ENCODE measurements around the gene OR8G1. TPM values are rescaled to one million over a fixed set of nuclear protein-coding genes. Genes with fewer than 3 reads are reported as not detected.

OR8G1 gene
- total RNA-seq, 1 donor from 2014 or later, result not detected

- DNase-seq (no peak), ATAC-seq (ENCODE audit: low read depth) (no peak)
- Mint-ChIP-seq H3K27me3 (peaks cover 1% of the 10 kb centered on the region), H3K4me1 (no peaks in the 10 kb centered on the region), H3K27ac (no peak overlapping the region), H3K36me3 (ENCODE audit: low read depth) (no peaks in the 10 kb centered on the region), H3K4me3 (no peak overlapping the region), H3K9me3 (peaks cover 2% of the 10 kb centered on the region)
- intact Hi-C loops (cut with micrococcal nuclease), result no loop called here
- ChIA-PET CTCF (no interaction called here), POLR2A (no interaction called here)
- no peak for TF ChIP-seq CTCF (IDR thresholded peaks at IDR 0.05)
Measured at GRCh38 chr11:124296016-124296415, 55.1 kb downstream of the OR8G1 start.

- Mint-ChIP-seq H3K4me3 (no peak overlapping the region), H3K36me3 (ENCODE audit: low read depth) (no peaks in the 10 kb centered on the region), H3K4me1 (no peaks in the 10 kb centered on the region), H3K27me3 (peaks cover 1% of the 10 kb centered on the region), H3K27ac (no peak overlapping the region), H3K9me3 (no peaks in the 10 kb centered on the region)
- CTCF ChIA-PET, result no interaction called here
- no peak for TF ChIP-seq CTCF (IDR thresholded peaks at IDR 0.05)
- DNase-seq, result no peak
- no peak for ATAC-seq (ENCODE audit: low read depth)
- POLR2A ChIA-PET, result no interaction called here
- intact Hi-C loops (cut with micrococcal nuclease), result no loop called here
Measured at GRCh38 chr11:124297921-124298320, 57.0 kb downstream of the OR8G1 start.

DNA sequence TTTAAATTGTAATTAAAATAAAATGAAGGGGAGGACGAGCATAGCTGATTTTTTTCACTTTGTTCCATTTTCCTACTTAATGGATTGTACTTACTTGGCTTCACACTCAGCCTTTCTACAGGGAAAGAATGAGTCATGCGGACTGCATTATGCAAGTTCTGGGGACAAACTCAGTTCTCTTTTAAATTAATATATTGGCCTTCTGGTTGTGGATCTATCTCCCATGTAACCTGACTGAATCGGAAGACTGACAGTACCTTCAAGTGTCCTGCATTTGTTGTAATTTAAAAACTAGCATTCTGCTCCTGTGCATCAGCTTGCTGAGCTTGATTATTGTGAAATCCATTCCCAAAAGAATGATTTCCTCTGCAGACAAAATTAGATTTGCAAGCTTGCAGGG, 60.7 kb downstream of the OR8G1 start:
- intact Hi-C loops (cut with micrococcal nuclease), result no loop called here
- Mint-ChIP-seq H3K9me3 (no peaks in the 10 kb centered on the region), H3K27ac (no peak overlapping the region), H3K4me1 (no peaks in the 10 kb centered on the region), H3K36me3 (ENCODE audit: low read depth) (no peaks in the 10 kb centered on the region), H3K27me3 (peaks cover 3% of the 10 kb centered on the region), H3K4me3 (no peak overlapping the region)
- TF ChIP-seq CTCF (IDR thresholded peaks at IDR 0.05), result no peak
- DNase-seq (no peak), ATAC-seq (ENCODE audit: low read depth) (no peak)
- ChIA-PET CTCF (no interaction called here), POLR2A (no interaction called here)

DNA sequence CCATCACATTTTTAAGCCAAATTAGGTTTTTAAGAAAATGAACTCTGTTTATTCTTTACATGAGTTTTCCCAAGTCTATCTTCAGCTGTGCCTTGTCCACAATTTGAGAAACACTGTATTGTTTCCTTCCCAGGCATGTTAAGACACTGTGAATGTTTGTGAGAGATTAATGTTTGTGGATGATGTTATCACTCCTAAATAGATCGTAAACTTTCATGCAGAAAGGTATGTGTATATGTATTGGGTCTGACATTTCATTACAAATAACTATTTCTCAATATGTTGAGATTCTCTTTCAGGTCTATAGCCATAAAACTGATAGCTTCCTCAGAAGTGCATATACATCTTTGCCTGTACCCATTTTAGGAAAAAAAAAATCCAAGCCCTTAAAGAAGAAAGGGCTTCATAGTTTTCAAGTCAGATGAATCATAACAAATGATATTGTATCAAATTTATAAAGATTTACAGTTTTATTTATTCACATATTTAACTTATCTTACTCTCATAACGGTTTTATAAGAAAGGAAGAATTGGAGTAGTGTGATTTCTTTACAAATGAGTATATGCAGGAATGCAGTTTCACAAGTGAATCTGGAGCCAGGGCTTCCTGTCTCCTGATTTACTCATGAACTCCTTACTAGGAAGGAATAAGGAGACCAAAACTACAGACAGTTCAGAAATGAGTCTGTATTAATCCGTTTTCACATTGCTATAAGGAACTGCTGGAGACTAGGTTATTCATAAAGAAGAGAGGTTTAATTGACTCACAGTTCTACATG, 61.6 kb downstream of the OR8G1 start:
- ChIA-PET POLR2A (no interaction called here), CTCF (no interaction called here)
- intact Hi-C loops (cut with micrococcal nuclease), result no loop called here
- Mint-ChIP-seq H3K4me1 (no peaks in the 10 kb centered on the region), H3K4me3 (no peak overlapping the region), H3K9me3 (no peaks in the 10 kb centered on the region), H3K27me3 (peaks cover 6% of the 10 kb centered on the region), H3K27ac (no peak overlapping the region), H3K36me3 (ENCODE audit: low read depth) (no peaks in the 10 kb centered on the region)
- no peak for ATAC-seq (ENCODE audit: low read depth)
- no peak for DNase-seq
- no peak for TF ChIP-seq CTCF (IDR thresholded peaks at IDR 0.05)

Other genes with a start within 250 kb of the OR8G1 start
- gene OR10G6, start 245.9 kb upstream of the OR8G1 start, total RNA-seq, result not detected in 2 replicates
- gene OR10G4, start 228.1 kb upstream of the OR8G1 start, total RNA-seq, result not detected in 2 replicates
- gene OR10G9, start 218.1 kb upstream of the OR8G1 start, total RNA-seq, result not detected in 2 replicates
- gene OR10G8, start 214.3 kb upstream of the OR8G1 start, total RNA-seq, result not detected in 2 replicates
- not detected in 2 replicates for gene OR10G7, start 199.8 kb upstream of the OR8G1 start, total RNA-seq
- 1.5 and 2.1 TPM in 2 replicates for gene VWA5A, start 125.6 kb upstream of the OR8G1 start, total RNA-seq
- gene OR10D3, start 57.8 kb upstream of the OR8G1 start, total RNA-seq, result not detected in 2 replicates
- gene OR8G5, start 15.3 kb downstream of the OR8G1 start, total RNA-seq, result not detected in 2 replicates
- gene OR8D1, start 72.9 kb downstream of the OR8G1 start, total RNA-seq, result not detected in 2 replicates
- not detected in 2 replicates for gene OR8D2, start 79.1 kb downstream of the OR8G1 start, total RNA-seq
- gene OR8B2, start 143.4 kb downstream of the OR8G1 start, total RNA-seq, result not detected in 2 replicates
- gene OR8B3, start 157.9 kb downstream of the OR8G1 start, total RNA-seq, result not detected in 2 replicates
- gene OR8B4, start 183.8 kb downstream of the OR8G1 start, total RNA-seq, result not detected in 2 replicates
- not detected in 2 replicates for gene OR8B8, start 204.6 kb downstream of the OR8G1 start, total RNA-seq

Data from activated B cell treated with CpG ODN at 0.5 μM for 24 hours (primary cell).